Large intestine (tissue), 3 donors: Measurements from ENCODE around the gene TTBK2. TPM values are rescaled to one million over a fixed set of nuclear protein-coding genes. Genes with fewer than 3 reads are reported as not detected.

Experiments used
- DNase-seq, 2 donors: peaks; one replicate each; pipeline versions ENCODE4 v3.0.0 to v3.0.0-alpha.2; 2013
- H3K27ac ChIP-seq: one replicate; pipeline ENCODE4 v1.5.1; 2013; ENCODE audit warnings: low read length
- H3K27me3 ChIP-seq: 2 replicates; pipeline ENCODE4 v1.6.1; 2013; ENCODE audit warnings: low read length; ENCODE audit not compliant: control insufficient read depth, insufficient read depth
- H3K36me3 ChIP-seq: 2 replicates; pipeline ENCODE4 v1.6.1; 2013; ENCODE audit warnings: low read length; ENCODE audit not compliant: control insufficient read depth, insufficient read depth
- H3K4me1 ChIP-seq: one replicate; pipeline ENCODE4 v1.6.1; 2013; ENCODE audit warnings: low read length; ENCODE audit not compliant: control insufficient read depth, insufficient read depth
- H3K4me3 ChIP-seq: one replicate; pipeline ENCODE4 v1.5.1; 2013; ENCODE audit warnings: low read length
- H3K9me3 ChIP-seq: one replicate; pipeline ENCODE4 v1.6.1; 2013; ENCODE audit warnings: mild to moderate bottlenecking, low read depth, low read length, moderate library complexity; ENCODE audit not compliant: control insufficient read depth
- WGBS: methylation state at CpG from one replicate; pipeline ENCODE4 v1.1.5; 2013; ENCODE audit warnings: low lambda C conversion rate; ENCODE audit not compliant: insufficient coverage; 5-methylcytosine and 5-hydroxymethylcytosine counted together
- polyA plus RNA-seq: library from polyadenylated mRNA; unstranded; fragments of 120-200 nt; gene quantifications from one replicate; pipeline ENCODE4 v1.2.1, GENCODE V29; 2013

The TTBK2 gene
- polyA plus RNA-seq, 1 donor, result 7.2 TPM

GRCh38 chr15:42826251-42826890 is 94.2 kb downstream of the TTBK2 start:
- Histone ChIP-seq H3K4me3 (no peak overlapping the region), H3K27ac (no peak overlapping the region), H3K9me3 (no peaks in the 10 kb centered on the region), H3K36me3 (peaks cover 4% of the 10 kb centered on the region), H3K4me1 (no peaks in the 10 kb centered on the region), H3K27me3 (no peaks in the 10 kb centered on the region)
- DNase-seq, result no peak
- WGBS, result 83% methylated on average over 2 of the region's 4 CpGs

- Histone ChIP-seq H3K9me3 (no peaks in the 10 kb centered on the region), H3K27ac (no peak overlapping the region), H3K36me3 (peaks cover 4% of the 10 kb centered on the region), H3K4me3 (no peak overlapping the region), H3K4me1 (no peaks in the 10 kb centered on the region), H3K27me3 (no peaks in the 10 kb centered on the region)
- no peak for DNase-seq
- WGBS, result no CpG with 5 or more reads among the region's 8 CpGs
Measured at GRCh38 chr15:42825599-42825998, 95.0 kb downstream of the TTBK2 start.

- H3K9me3 ChIP-seq, result no peaks in the 10 kb centered on the region
- WGBS, result 93% methylated on average over 2 of the region's 3 CpGs
- no peaks in the 10 kb centered on the region for H3K36me3 ChIP-seq
- H3K4me3 ChIP-seq, result no peak overlapping the region
- no peaks in the 10 kb centered on the region for H3K27me3 ChIP-seq
- no peak overlapping the region for H3K27ac ChIP-seq
- H3K4me1 ChIP-seq, result no peaks in the 10 kb centered on the region
- no peak for DNase-seq
Measured at GRCh38 chr15:42820811-42821210, 99.8 kb downstream of the TTBK2 start.

- Histone ChIP-seq H3K9me3 (no peaks in the 10 kb centered on the region), H3K4me1 (no peaks in the 10 kb centered on the region), H3K27me3 (no peaks in the 10 kb centered on the region), H3K4me3 (no peak overlapping the region), H3K27ac (no peak overlapping the region), H3K36me3 (no peaks in the 10 kb centered on the region)
- 100% methylated on average over 1 of the region's 1 CpG for WGBS
- no peak for DNase-seq
Measured at GRCh38 chr15:42819786-42820185, 100.8 kb downstream of the TTBK2 start.

- no peak overlapping the region for H3K27ac ChIP-seq
- H3K9me3 ChIP-seq, result no peaks in the 10 kb centered on the region
- no peak overlapping the region for H3K4me3 ChIP-seq
- no peaks in the 10 kb centered on the region for H3K4me1 ChIP-seq
- H3K27me3 ChIP-seq, result no peaks in the 10 kb centered on the region
- H3K36me3 ChIP-seq, result peaks cover 12% of the 10 kb centered on the region
- no peak for DNase-seq
Measured at GRCh38 chr15:42811433-42811832, 109.1 kb downstream of the TTBK2 start.

GRCh38 chr15:42808913-42809312 is 111.7 kb downstream of the TTBK2 start:
- H3K9me3 ChIP-seq, result no peaks in the 10 kb centered on the region
- no peaks in the 10 kb centered on the region for H3K27me3 ChIP-seq
- no peak overlapping the region for H3K27ac ChIP-seq
- H3K4me3 ChIP-seq, result no peak overlapping the region
- no CpG with 5 or more reads among the region's 1 CpG for WGBS
- H3K36me3 ChIP-seq, result peaks cover 12% of the 10 kb centered on the region
- no peaks in the 10 kb centered on the region for H3K4me1 ChIP-seq
- DNase-seq, result no peak

GRCh38 chr15:42805266-42805665 is 115.3 kb downstream of the TTBK2 start:
- no peak overlapping the region for H3K4me3 ChIP-seq
- H3K4me1 ChIP-seq, result no peaks in the 10 kb centered on the region
- no peaks in the 10 kb centered on the region for H3K27me3 ChIP-seq
- no peaks in the 10 kb centered on the region for H3K9me3 ChIP-seq
- no peak overlapping the region for H3K27ac ChIP-seq
- H3K36me3 ChIP-seq, result peaks cover 16% of the 10 kb centered on the region
- DNase-seq, result no peak
- no CpG with 5 or more reads among the region's 5 CpGs for WGBS

GRCh38 chr15:42804739-42805138 is 115.8 kb downstream of the TTBK2 start:
- H3K27me3 ChIP-seq, result no peaks in the 10 kb centered on the region
- no peak for DNase-seq
- WGBS, result no CpG with 5 or more reads among the region's 3 CpGs
- no peak overlapping the region for H3K27ac ChIP-seq
- no peaks in the 10 kb centered on the region for H3K9me3 ChIP-seq
- H3K36me3 ChIP-seq, result peaks cover 11% of the 10 kb centered on the region
- H3K4me3 ChIP-seq, result no peak overlapping the region
- no peaks in the 10 kb centered on the region for H3K4me1 ChIP-seq

- no CpG with 5 or more reads among the region's 4 CpGs for WGBS
- H3K4me1 ChIP-seq, result no peaks in the 10 kb centered on the region
- no peaks in the 10 kb centered on the region for H3K27me3 ChIP-seq
- DNase-seq, result no peak
- no peak overlapping the region for H3K27ac ChIP-seq
- peaks cover 11% of the 10 kb centered on the region for H3K36me3 ChIP-seq
- H3K9me3 ChIP-seq, result no peaks in the 10 kb centered on the region
- no peak overlapping the region for H3K4me3 ChIP-seq
Measured at GRCh38 chr15:42803436-42803835, 117.1 kb downstream of the TTBK2 start.

- WGBS, result no CpG with 5 or more reads among the region's 8 CpGs
- no peak for DNase-seq
- Histone ChIP-seq H3K4me3 (no peak overlapping the region), H3K27ac (no peak overlapping the region), H3K4me1 (no peaks in the 10 kb centered on the region), H3K36me3 (peaks cover 11% of the 10 kb centered on the region), H3K9me3 (no peaks in the 10 kb centered on the region), H3K27me3 (no peaks in the 10 kb centered on the region)
Measured at GRCh38 chr15:42802168-42802567, 118.4 kb downstream of the TTBK2 start.

- H3K36me3 ChIP-seq, result peaks cover 11% of the 10 kb centered on the region
- H3K27ac ChIP-seq, result no peak overlapping the region
- H3K9me3 ChIP-seq, result no peaks in the 10 kb centered on the region
- WGBS, result no CpG with 5 or more reads among the region's 22 CpGs
- no peaks in the 10 kb centered on the region for H3K4me1 ChIP-seq
- DNase-seq, result no peak
- H3K27me3 ChIP-seq, result no peaks in the 10 kb centered on the region
- no peak overlapping the region for H3K4me3 ChIP-seq
Measured at GRCh38 chr15:42800731-42801474, 119.7 kb downstream of the TTBK2 start.
